ENCODE data around the gene ZNF627.

The ZNF627 gene

GRCh38 chr19:11641244-11641643 lies 44.0 kb downstream of the ZNF627 start:
- peaks cover 0 to 11% (median 10%) of the 10 kb centered on the region in 5 donors for H3K4me1 ChIP-seq (ENCODE audit: control insufficient read depth in 5 of 5, insufficient read depth in 5 of 5, low read length in 5 of 5)
- H3K9me3 ChIP-seq (ENCODE audit: control insufficient read depth in 5 of 5, low read length in 5 of 5) = no peaks in the 10 kb centered on the region
- H3K27ac ChIP-seq (ENCODE audit: low read depth, low read length) = no peak overlapping the region
- no peaks in the 10 kb centered on the region for H3K36me3 ChIP-seq (ENCODE audit: control insufficient read depth in 5 of 5, insufficient read depth in 5 of 5, low read length in 5 of 5)
- no peak overlapping the region for H3K4me3 ChIP-seq (ENCODE audit: low read depth in 1 of 5, low read length in 5 of 5)
- no peak overlapping the region for H3K9ac ChIP-seq (ENCODE audit: low read length in 5 of 5)
- no peaks in the 10 kb centered on the region for H3K27me3 ChIP-seq (ENCODE audit: control insufficient read depth in 5 of 5, insufficient read depth in 4 of 5, low read length in 5 of 5)

- no peaks in the 10 kb centered on the region for H3K9me3 ChIP-seq (ENCODE audit: control insufficient read depth in 5 of 5, low read length in 5 of 5)
- no peak overlapping the region for H3K4me3 ChIP-seq (ENCODE audit: low read depth in 1 of 5, low read length in 5 of 5)
- H3K9ac ChIP-seq (ENCODE audit: low read length in 5 of 5) = no peak overlapping the region
- peaks cover 0 to 11% (median 10%) of the 10 kb centered on the region in 5 donors for H3K4me1 ChIP-seq (ENCODE audit: control insufficient read depth in 5 of 5, insufficient read depth in 5 of 5, low read length in 5 of 5)
- H3K27ac ChIP-seq (ENCODE audit: low read depth, low read length) = no peak overlapping the region
- no peaks in the 10 kb centered on the region for H3K27me3 ChIP-seq (ENCODE audit: control insufficient read depth in 5 of 5, insufficient read depth in 4 of 5, low read length in 5 of 5)
- no peaks in the 10 kb centered on the region for H3K36me3 ChIP-seq (ENCODE audit: control insufficient read depth in 5 of 5, insufficient read depth in 5 of 5, low read length in 5 of 5)
Observed at GRCh38 chr19:11642902-11643301, 45.6 kb downstream of the ZNF627 start.

- peaks cover 0 to 8% (median 0%) of the 10 kb centered on the region in 5 donors for H3K36me3 ChIP-seq (ENCODE audit: control insufficient read depth in 5 of 5, insufficient read depth in 5 of 5, low read length in 5 of 5)
- H3K9me3 ChIP-seq (ENCODE audit: control insufficient read depth in 5 of 5, low read length in 5 of 5) = peaks cover 12 to 33% (median 23%) of the 10 kb centered on the region in 5 donors
- peaks cover 0 to 8% (median 0%) of the 10 kb centered on the region in 5 donors for H3K4me1 ChIP-seq (ENCODE audit: control insufficient read depth in 5 of 5, insufficient read depth in 5 of 5, low read length in 5 of 5)
- no peak overlapping the region for H3K27ac ChIP-seq (ENCODE audit: low read depth, low read length)
- H3K9ac ChIP-seq (ENCODE audit: low read length in 5 of 5) = no peak overlapping the region
- H3K27me3 ChIP-seq (ENCODE audit: control insufficient read depth in 5 of 5, insufficient read depth in 4 of 5, low read length in 5 of 5) = no peaks in the 10 kb centered on the region
- H3K4me3 ChIP-seq (ENCODE audit: low read depth in 1 of 5, low read length in 5 of 5) = no peak overlapping the region
Observed at GRCh38 chr19:11649941-11650340, 52.7 kb downstream of the ZNF627 start.

GRCh38 chr19:11651062-11651461 lies 53.8 kb downstream of the ZNF627 start:
- H3K4me1 ChIP-seq (ENCODE audit: control insufficient read depth in 5 of 5, insufficient read depth in 5 of 5, low read length in 5 of 5) = peaks cover 0 to 8% (median 0%) of the 10 kb centered on the region in 5 donors
- no peak overlapping the region for H3K4me3 ChIP-seq (ENCODE audit: low read depth in 1 of 5, low read length in 5 of 5)
- H3K36me3 ChIP-seq (ENCODE audit: control insufficient read depth in 5 of 5, insufficient read depth in 5 of 5, low read length in 5 of 5) = peaks cover 0 to 8% (median 0%) of the 10 kb centered on the region in 5 donors
- H3K27me3 ChIP-seq (ENCODE audit: control insufficient read depth in 5 of 5, insufficient read depth in 4 of 5, low read length in 5 of 5) = no peaks in the 10 kb centered on the region
- H3K9ac ChIP-seq (ENCODE audit: low read length in 5 of 5) = no peak overlapping the region
- H3K9me3 ChIP-seq (ENCODE audit: control insufficient read depth in 5 of 5, low read length in 5 of 5) = peaks cover 12 to 33% (median 23%) of the 10 kb centered on the region in 5 donors
- no peak overlapping the region for H3K27ac ChIP-seq (ENCODE audit: low read depth, low read length)

- H3K4me1 ChIP-seq (ENCODE audit: control insufficient read depth in 5 of 5, insufficient read depth in 5 of 5, low read length in 5 of 5) = peaks cover 0 to 8% (median 0%) of the 10 kb centered on the region in 5 donors
- no peaks in the 10 kb centered on the region for H3K27me3 ChIP-seq (ENCODE audit: control insufficient read depth in 5 of 5, insufficient read depth in 4 of 5, low read length in 5 of 5)
- H3K36me3 ChIP-seq (ENCODE audit: control insufficient read depth in 5 of 5, insufficient read depth in 5 of 5, low read length in 5 of 5) = peaks cover 0 to 8% (median 0%) of the 10 kb centered on the region in 5 donors
- H3K4me3 ChIP-seq (ENCODE audit: low read depth in 1 of 5, low read length in 5 of 5) = peak overlapping the region in 1 of 5 donors; percentile 37
- H3K9me3 ChIP-seq (ENCODE audit: control insufficient read depth in 5 of 5, low read length in 5 of 5) = peaks cover 12 to 33% (median 23%) of the 10 kb centered on the region in 5 donors
- no peak overlapping the region for H3K27ac ChIP-seq (ENCODE audit: low read depth, low read length)
- H3K9ac ChIP-seq (ENCODE audit: low read length in 5 of 5) = peak overlapping the region in 1 of 5 donors; percentile 42
Observed at GRCh38 chr19:11652056-11652455, 54.8 kb downstream of the ZNF627 start.

GRCh38 chr19:11652492-11652891 lies 55.2 kb downstream of the ZNF627 start:
- H3K4me1 ChIP-seq (ENCODE audit: control insufficient read depth in 5 of 5, insufficient read depth in 5 of 5, low read length in 5 of 5) = peaks cover 0 to 8% (median 0%) of the 10 kb centered on the region in 5 donors
- H3K4me3 ChIP-seq (ENCODE audit: low read depth in 1 of 5, low read length in 5 of 5) = peak overlapping the region in 1 of 5 donors; percentile 33

GRCh38 chr19:11656535-11656934 lies 59.3 kb downstream of the ZNF627 start:
- Histone ChIP-seq H3K36me3 (ENCODE audit: control insufficient read depth in 5 of 5, insufficient read depth in 5 of 5, low read length in 5 of 5) (peaks cover 0 to 7% (median 0%) of the 10 kb centered on the region in 5 donors), H3K9me3 (ENCODE audit: control insufficient read depth in 5 of 5, low read length in 5 of 5) (peaks cover 12 to 23% (median 21%) of the 10 kb centered on the region in 5 donors), H3K27ac (ENCODE audit: low read depth, low read length) (no peak overlapping the region), H3K4me1 (ENCODE audit: control insufficient read depth in 5 of 5, insufficient read depth in 5 of 5, low read length in 5 of 5) (peaks cover 0 to 8% (median 0%) of the 10 kb centered on the region in 5 donors), H3K27me3 (ENCODE audit: control insufficient read depth in 5 of 5, insufficient read depth in 4 of 5, low read length in 5 of 5) (no peaks in the 10 kb centered on the region), H3K4me3 (ENCODE audit: low read depth in 1 of 5, low read length in 5 of 5) (no peak overlapping the region), H3K9ac (ENCODE audit: low read length in 5 of 5) (no peak overlapping the region)

More at GRCh38 chr19:11652492-11652891, 55.2 kb downstream of the ZNF627 start:
- Histone ChIP-seq H3K9me3 (ENCODE audit: control insufficient read depth in 5 of 5, low read length in 5 of 5) (peaks cover 12 to 33% (median 23%) of the 10 kb centered on the region in 5 donors), H3K36me3 (ENCODE audit: control insufficient read depth in 5 of 5, insufficient read depth in 5 of 5, low read length in 5 of 5) (peaks cover 0 to 8% (median 0%) of the 10 kb centered on the region in 5 donors), H3K27me3 (ENCODE audit: control insufficient read depth in 5 of 5, insufficient read depth in 4 of 5, low read length in 5 of 5) (no peaks in the 10 kb centered on the region), H3K27ac (ENCODE audit: low read depth, low read length) (no peak overlapping the region), H3K9ac (ENCODE audit: low read length in 5 of 5) (no peak overlapping the region)

- no peak overlapping the region for H3K27ac ChIP-seq (ENCODE audit: low read depth, low read length)
Observed at GRCh38 chr19:11657307-11657706, 60.0 kb downstream of the ZNF627 start.

GRCh38 chr19:11658970-11659369 lies 61.7 kb downstream of the ZNF627 start:
- H3K9me3 ChIP-seq (ENCODE audit: control insufficient read depth in 5 of 5, low read length in 5 of 5) = no peaks in the 10 kb centered on the region

More at GRCh38 chr19:11657307-11657706, 60.0 kb downstream of the ZNF627 start:
- H3K9me3 ChIP-seq (ENCODE audit: control insufficient read depth in 5 of 5, low read length in 5 of 5) = peaks cover 4 to 15% (median 14%) of the 10 kb centered on the region in 5 donors
- no peaks in the 10 kb centered on the region for H3K36me3 ChIP-seq (ENCODE audit: control insufficient read depth in 5 of 5, insufficient read depth in 5 of 5, low read length in 5 of 5)
- H3K4me1 ChIP-seq (ENCODE audit: control insufficient read depth in 5 of 5, insufficient read depth in 5 of 5, low read length in 5 of 5) = peaks cover 0 to 3% (median 0%) of the 10 kb centered on the region in 5 donors
- no peak overlapping the region for H3K9ac ChIP-seq (ENCODE audit: low read length in 5 of 5)
- no peak overlapping the region for H3K4me3 ChIP-seq (ENCODE audit: low read depth in 1 of 5, low read length in 5 of 5)
- no peaks in the 10 kb centered on the region for H3K27me3 ChIP-seq (ENCODE audit: control insufficient read depth in 5 of 5, insufficient read depth in 4 of 5, low read length in 5 of 5)

GRCh38 chr19:11659612-11660011 lies 62.3 kb downstream of the ZNF627 start:
- Histone ChIP-seq H3K4me3 (ENCODE audit: low read depth in 1 of 5, low read length in 5 of 5) (no peak overlapping the region), H3K9ac (ENCODE audit: low read length in 5 of 5) (no peak overlapping the region), H3K27me3 (ENCODE audit: control insufficient read depth in 5 of 5, insufficient read depth in 4 of 5, low read length in 5 of 5) (no peaks in the 10 kb centered on the region), H3K9me3 (ENCODE audit: control insufficient read depth in 5 of 5, low read length in 5 of 5) (no peaks in the 10 kb centered on the region), H3K36me3 (ENCODE audit: control insufficient read depth in 5 of 5, insufficient read depth in 5 of 5, low read length in 5 of 5) (no peaks in the 10 kb centered on the region), H3K27ac (ENCODE audit: low read depth, low read length) (no peak overlapping the region), H3K4me1 (ENCODE audit: control insufficient read depth in 5 of 5, insufficient read depth in 5 of 5, low read length in 5 of 5) (peaks cover 0 to 3% (median 0%) of the 10 kb centered on the region in 5 donors)

More at GRCh38 chr19:11658970-11659369, 61.7 kb downstream of the ZNF627 start:
- Histone ChIP-seq H3K27me3 (ENCODE audit: control insufficient read depth in 5 of 5, insufficient read depth in 4 of 5, low read length in 5 of 5) (no peaks in the 10 kb centered on the region), H3K4me3 (ENCODE audit: low read depth in 1 of 5, low read length in 5 of 5) (no peak overlapping the region), H3K9ac (ENCODE audit: low read length in 5 of 5) (no peak overlapping the region), H3K27ac (ENCODE audit: low read depth, low read length) (no peak overlapping the region), H3K36me3 (ENCODE audit: control insufficient read depth in 5 of 5, insufficient read depth in 5 of 5, low read length in 5 of 5) (no peaks in the 10 kb centered on the region), H3K4me1 (ENCODE audit: control insufficient read depth in 5 of 5, insufficient read depth in 5 of 5, low read length in 5 of 5) (peaks cover 0 to 3% (median 0%) of the 10 kb centered on the region in 5 donors)
